ENCODE results near the gene BHMT.
A peak's percentile ranks its signal among the peaks of the same experiment; 100 is the strongest.

The BHMT gene

GRCh38 chr5:79133121-79133656 is 21.6 kb downstream of the BHMT start:
- TF ChIP-seq CTCF (IDR thresholded peaks at IDR 0.05; ENCODE audit: insufficient read depth, missing control alignments), result peak; percentile 55
- FAIRE-seq (no peak), DNase-seq (ENCODE audit: insufficient read length, low spot score) (no peak)

GRCh38 chr5:79133657-79134451 is 22.2 kb downstream of the BHMT start:
- peak; percentile 89 for TF ChIP-seq CTCF (IDR thresholded peaks at IDR 0.05; ENCODE audit: insufficient read depth, missing control alignments)
- DNase-seq (ENCODE audit: insufficient read length, low spot score), result no peak
- FAIRE-seq, result no peak

- no peak for DNase-seq (ENCODE audit: insufficient read length, low spot score)
- TF ChIP-seq CTCF (IDR thresholded peaks at IDR 0.05; ENCODE audit: insufficient read depth, missing control alignments), result no peak
- FAIRE-seq, result no peak
Measured at GRCh38 chr5:79135790-79136553, 24.4 kb downstream of the BHMT start.

- TF ChIP-seq CTCF (IDR thresholded peaks at IDR 0.05; ENCODE audit: insufficient read depth, missing control alignments), result no peak
- DNase-seq (ENCODE audit: insufficient read length, low spot score) (no peak), FAIRE-seq (no peak)
Measured at GRCh38 chr5:79136618-79137017, 25.0 kb downstream of the BHMT start.

GRCh38 chr5:79140553-79140952 is 28.9 kb downstream of the BHMT start:
- DNase-seq (ENCODE audit: insufficient read length, low spot score) (no peak), FAIRE-seq (no peak)
- TF ChIP-seq CTCF (IDR thresholded peaks at IDR 0.05; ENCODE audit: insufficient read depth, missing control alignments), result no peak

- DNase-seq (ENCODE audit: insufficient read length, low spot score) (no peak), FAIRE-seq (no peak)
- TF ChIP-seq CTCF (IDR thresholded peaks at IDR 0.05; ENCODE audit: insufficient read depth, missing control alignments), result no peak
Measured at GRCh38 chr5:79143684-79144379, 32.2 kb downstream of the BHMT start.

All from D721Med (cell line).